Upper lobe of left lung (tissue), 6 donors: ENCODE data around the gene ANKFN1. TPM values are rescaled to one million over a fixed set of nuclear protein-coding genes. Genes with fewer than 3 reads are reported as not detected.

Experiments
- ATAC-seq, 2 donors: fragments of 200-7000 bp; cut with Tn5 transposase; one replicate each; pipeline ENCODE4 v1.9.1; 2022; ENCODE audit warnings: mild to moderate bottlenecking in 2 of 2, moderate library complexity in 2 of 2; ENCODE audit not compliant: low FRiP score in 2 of 2
- DNase-seq, 2 donors: peaks; one replicate each; pipeline ENCODE4 v3.0.0-alpha.2; 2019 to 2020
- H3K27ac ChIP-seq, 4 donors: fragments of 200-600 bp; sonication (generic); one replicate each; pipeline ENCODE4 v1.5.1; 2016 to 2019
- H3K27me3 ChIP-seq, 4 donors: fragments of 200-600 bp; sonication (generic); one replicate each; pipeline ENCODE4 v1.5.1; 2017 to 2019
- H3K36me3 ChIP-seq, 4 donors: fragments of 200-600 bp; sonication (generic); one replicate each; pipeline ENCODE4 v1.5.1; 2016 to 2019
- H3K4me1 ChIP-seq, 4 donors: fragments of 200-600 bp; sonication (generic); one replicate each; pipeline ENCODE4 v1.5.1; 2018 to 2019
- H3K4me3 ChIP-seq, 4 donors: fragments of 200-600 bp; sonication (generic); one replicate each; pipeline ENCODE4 v1.5.1; 2017 to 2019; ENCODE audit warnings: mild to moderate bottlenecking in 2 of 4, moderate library complexity in 1 of 4
- H3K9me3 ChIP-seq, 4 donors: fragments of 200-600 bp; sonication (generic); one replicate each; pipeline ENCODE4 v1.5.1; 2018 to 2019
- CTCF ChIP-seq, 6 experiments: fragments of 450-650 bp in 4 of 6; fragments of 200-600 bp in 2 of 6; sonication (generic) in 2 of 6; IDR thresholded peaks; one replicate each; pipeline ENCODE4 v1.5.1; 2016 to 2019; ENCODE audit warnings: antibody characterized with exemption in 6 of 6
- EP300 ChIP-seq, 4 donors: sonication (generic); formaldehyde crosslinking; IDR thresholded peaks; one replicate each; pipeline ENCODE4 v1.5.1; 2017; ENCODE audit warnings: antibody characterized with exemption in 4 of 4, control low read depth in 2 of 4
- POLR2A ChIP-seq, 4 donors: fragments of 450-650 bp; IDR thresholded peaks; one replicate each; pipeline ENCODE4 v1.5.1; 2016 to 2017; ENCODE audit warnings: antibody characterized with exemption in 4 of 4, mild to moderate bottlenecking in 2 of 4
- POLR2AphosphoS5 ChIP-seq, 2 donors: sonication (generic); formaldehyde crosslinking; IDR thresholded peaks; one replicate each; pipeline ENCODE4 v1.5.1; 2017; ENCODE audit warnings: antibody characterized with exemption in 2 of 2
- WGBS, 2 donors: methylation state at CpG; one replicate each; pipeline ENCODE4 v1.1.5; 2017 to 2018; 5-methylcytosine and 5-hydroxymethylcytosine counted together
- total RNA-seq, 6 donors: library from RNA; depleted of rRNA in 4 of 6; stranded (reverse); fragments of >200 nt in 4 of 6; gene quantifications; one replicate each; pipeline versions ENCODE4 v1.1.0 to v1.2.1, GENCODE V29; 2016 to 2021
- donor health status: DM: no; HTN: no; CAD: no; lungs with moderate emphysema.
- donor health status: DM: no; HTN: yes; CAD: no; lungs with severe emphysema.

Gene ANKFN1
- total RNA-seq, 6 donors from 2014 or later: 0.55 to 14.4 (median 2.6) TPM

- TF ChIP-seq EP300 (IDR thresholded peaks at IDR 0.05): no peak
- TF ChIP-seq POLR2AphosphoS5 (IDR thresholded peaks at IDR 0.05): no peak
- no peak for TF ChIP-seq POLR2A (IDR thresholded peaks at IDR 0.05)
- TF ChIP-seq CTCF (IDR thresholded peaks at IDR 0.05): no peak
Measured at GRCh38 chr17:56310782-56311181, 157.5 kb downstream of the ANKFN1 start.

GRCh38 chr17:56313201-56313600 is 159.9 kb downstream of the ANKFN1 start:
- peak overlapping the region in 1 of 4 donors; percentile 65 for H3K27ac ChIP-seq
- no peak for TF ChIP-seq CTCF (IDR thresholded peaks at IDR 0.05)
- TF ChIP-seq EP300 (IDR thresholded peaks at IDR 0.05): no peak
- no peak for TF ChIP-seq POLR2AphosphoS5 (IDR thresholded peaks at IDR 0.05)
- no peak for TF ChIP-seq POLR2A (IDR thresholded peaks at IDR 0.05)
- peak in 1 of 2 donors; percentile 56 for DNase-seq
- no peak overlapping the region for H3K4me3 ChIP-seq
- H3K36me3 ChIP-seq: no peaks in the 10 kb centered on the region
- ATAC-seq: peak; percentile 39 to 70
- no peaks in the 10 kb centered on the region for H3K27me3 ChIP-seq
- no peaks in the 10 kb centered on the region for H3K9me3 ChIP-seq
- H3K4me1 ChIP-seq: no peaks in the 10 kb centered on the region

More at GRCh38 chr17:56310782-56311181, 157.5 kb downstream of the ANKFN1 start:
- H3K36me3 ChIP-seq: no peaks in the 10 kb centered on the region
- 52 to 64% methylated on average over 5 of the region's 5 CpGs for WGBS, 2 donors
- ATAC-seq (no peak), DNase-seq (no peak)
- no peaks in the 10 kb centered on the region for H3K9me3 ChIP-seq
- H3K4me1 ChIP-seq: no peaks in the 10 kb centered on the region
- H3K27me3 ChIP-seq: no peaks in the 10 kb centered on the region
- H3K27ac ChIP-seq: peak overlapping the region in 1 of 4 donors; percentile 49
- no peak overlapping the region for H3K4me3 ChIP-seq

GRCh38 chr17:56314026-56314425 is 160.8 kb downstream of the ANKFN1 start:
- 52 to 64% methylated on average over 3 of the region's 3 CpGs for WGBS, 2 donors
- no peak for DNase-seq
- H3K27ac ChIP-seq: peak overlapping the region in 1 of 4 donors; percentile 65
- ATAC-seq: no peak
- no peaks in the 10 kb centered on the region for H3K4me1 ChIP-seq
- no peaks in the 10 kb centered on the region for H3K27me3 ChIP-seq
- H3K4me3 ChIP-seq: no peak overlapping the region
- TF ChIP-seq POLR2AphosphoS5 (IDR thresholded peaks at IDR 0.05) (no peak), CTCF (IDR thresholded peaks at IDR 0.05) (no peak), POLR2A (IDR thresholded peaks at IDR 0.05) (no peak), EP300 (IDR thresholded peaks at IDR 0.05) (no peak)
- no peaks in the 10 kb centered on the region for H3K36me3 ChIP-seq
- H3K9me3 ChIP-seq: no peaks in the 10 kb centered on the region

GRCh38 chr17:56314984-56315602 is 161.8 kb downstream of the ANKFN1 start:
- Histone ChIP-seq H3K4me1 (no peaks in the 10 kb centered on the region), H3K4me3 (no peak overlapping the region), H3K27ac (no peak overlapping the region), H3K36me3 (no peaks in the 10 kb centered on the region), H3K27me3 (no peaks in the 10 kb centered on the region), H3K9me3 (no peaks in the 10 kb centered on the region)
- DNase-seq (no peak), ATAC-seq (no peak)
- no peak for TF ChIP-seq POLR2AphosphoS5 (IDR thresholded peaks at IDR 0.05)
- no peak for TF ChIP-seq EP300 (IDR thresholded peaks at IDR 0.05)
- no peak for TF ChIP-seq CTCF (IDR thresholded peaks at IDR 0.05)
- no peak for TF ChIP-seq POLR2A (IDR thresholded peaks at IDR 0.05)
- 72 to 84% methylated on average over 4 of the region's 4 CpGs for WGBS, 2 donors

- H3K27me3 ChIP-seq: no peaks in the 10 kb centered on the region
- peaks cover 0 to 4% (median 1%) of the 10 kb centered on the region in 4 donors for H3K4me1 ChIP-seq
- no peak overlapping the region for H3K27ac ChIP-seq
- H3K9me3 ChIP-seq: no peaks in the 10 kb centered on the region
- TF ChIP-seq POLR2AphosphoS5 (IDR thresholded peaks at IDR 0.05) (no peak), POLR2A (IDR thresholded peaks at IDR 0.05) (no peak), EP300 (IDR thresholded peaks at IDR 0.05) (no peak), CTCF (IDR thresholded peaks at IDR 0.05) (no peak)
- 79 to 84% methylated on average over 1 of the region's 1 CpG for WGBS, 2 donors
- no peaks in the 10 kb centered on the region for H3K36me3 ChIP-seq
- ATAC-seq (no peak), DNase-seq (no peak)
- no peak overlapping the region for H3K4me3 ChIP-seq
Measured at GRCh38 chr17:56316604-56317003, 163.3 kb downstream of the ANKFN1 start.
